Muscle of leg (tissue), 11 donors: ENCODE data around the gene S100PBP. TPM values are rescaled to one million over a fixed set of nuclear protein-coding genes. Genes with fewer than 3 reads are reported as not detected.
"Not testable (repeated sequence)": the region's sequence is repeated elsewhere in the genome, so short reads cannot be mapped to it uniquely, and the experiment has no call there.

Experiments
- DNase-seq: peaks from one replicate; pipeline ENCODE4 v3.0.0; 2013
- H3K27ac ChIP-seq: one replicate; pipeline ENCODE4 v1.5.1; 2013; ENCODE audit warnings: mild to moderate bottlenecking, low read length, control low read depth
- H3K27me3 ChIP-seq: one replicate; pipeline ENCODE4 v1.6.1; 2013; ENCODE audit warnings: low read length; ENCODE audit not compliant: control insufficient read depth, insufficient read depth
- H3K36me3 ChIP-seq: one replicate; pipeline ENCODE4 v1.6.1; 2013; ENCODE audit warnings: low read length; ENCODE audit not compliant: control insufficient read depth, insufficient read depth
- H3K4me1 ChIP-seq: one replicate; pipeline ENCODE4 v1.6.1; 2013; ENCODE audit warnings: low read length; ENCODE audit not compliant: control insufficient read depth, insufficient read depth
- H3K4me3 ChIP-seq: one replicate; pipeline ENCODE4 v1.5.1; 2013; ENCODE audit warnings: low read length, control low read depth
- H3K9me3 ChIP-seq: replicated peaks from 2 replicates; pipeline ENCODE4 v1.6.1; 2013; ENCODE audit warnings: low read depth, low read length; ENCODE audit not compliant: control insufficient read depth
- WGBS: methylation state at CpG from one replicate; pipeline ENCODE4 v1.1.5; 2013; ENCODE audit warnings: missing lambda C conversion rate; ENCODE audit not compliant: insufficient coverage; 5-methylcytosine and 5-hydroxymethylcytosine counted together
- polyA plus RNA-seq, 8 donors: library from polyadenylated mRNA; unstranded; fragments of 120-200 nt; gene quantifications; one replicate each; pipeline versions ENCODE4 v1.2.1 to v1.2.3, GENCODE V29; 2013; ENCODE audit warnings: inconsistent platforms in 1 of 8, low replicate concordance in 1 of 8; ENCODE audit not compliant: insufficient read length in 8 of 8, insufficient read depth in 1 of 8
- total RNA-seq: library from RNA; stranded (reverse); fragments of 120-200 nt; gene quantifications from one replicate; pipeline ENCODE4 v1.2.4, GENCODE V29; 2013

Gene S100PBP
- total and polyA plus RNA-seq, 9 donors: 16.9 to 26.6 (median 22.8) TPM

DNA sequence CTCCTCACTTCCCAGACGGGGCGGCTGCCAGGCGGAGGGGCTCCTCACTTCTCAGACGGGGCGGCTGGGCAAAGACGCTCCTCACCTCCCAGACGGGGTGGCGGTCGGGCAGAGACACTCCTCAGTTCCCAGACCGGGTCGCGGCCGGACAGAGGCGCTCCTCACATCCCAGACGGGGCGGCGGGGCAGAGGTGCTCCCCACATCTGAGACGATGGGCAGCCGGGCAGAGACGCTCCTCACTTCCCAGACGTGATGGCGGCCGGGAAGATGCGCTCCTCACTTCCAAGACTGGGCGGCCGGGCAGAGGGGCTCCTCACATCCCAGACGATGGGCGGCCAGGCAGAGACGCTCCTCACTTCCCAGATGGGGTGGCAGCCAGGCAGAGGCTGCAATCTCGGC, 13.0 kb upstream of the S100PBP start:
- not testable (repeated sequence) for H3K9me3 ChIP-seq, DNase-seq, H3K27me3 ChIP-seq, H3K4me3 ChIP-seq, H3K27ac ChIP-seq, H3K4me1 ChIP-seq
- peaks cover 52% of the 10 kb centered on the region for H3K36me3 ChIP-seq
- 95% methylated on average over 19 of the region's 30 CpGs for WGBS

DNA sequence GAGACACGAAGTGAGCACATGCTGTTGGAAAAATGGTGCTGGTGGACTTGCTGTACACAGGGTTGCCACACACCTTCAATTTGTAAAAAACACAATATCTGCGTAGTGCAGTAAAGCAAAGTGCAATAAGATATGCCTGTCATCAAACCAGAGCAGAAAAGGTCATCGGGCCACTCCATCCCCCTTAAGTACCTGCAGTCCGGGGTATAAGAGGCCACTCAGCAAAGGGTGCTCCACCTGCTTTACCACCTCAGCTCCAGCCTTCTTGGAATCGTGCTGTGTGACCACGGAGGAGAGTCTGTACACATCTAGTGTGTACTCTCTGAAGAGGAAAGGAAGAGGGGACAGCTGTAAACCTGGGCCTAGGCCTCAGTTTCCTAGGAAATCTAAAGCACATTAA, 11.2 kb upstream of the S100PBP start:
- Histone ChIP-seq H3K27me3 (no peaks in the 10 kb centered on the region), H3K9me3 (no peaks in the 10 kb centered on the region), H3K4me1 (no peaks in the 10 kb centered on the region), H3K36me3 (peaks cover 61% of the 10 kb centered on the region), H3K4me3 (no peak overlapping the region), H3K27ac (no peak overlapping the region)
- DNase-seq: no peak
- WGBS: 96% methylated on average over 3 of the region's 6 CpGs

DNA sequence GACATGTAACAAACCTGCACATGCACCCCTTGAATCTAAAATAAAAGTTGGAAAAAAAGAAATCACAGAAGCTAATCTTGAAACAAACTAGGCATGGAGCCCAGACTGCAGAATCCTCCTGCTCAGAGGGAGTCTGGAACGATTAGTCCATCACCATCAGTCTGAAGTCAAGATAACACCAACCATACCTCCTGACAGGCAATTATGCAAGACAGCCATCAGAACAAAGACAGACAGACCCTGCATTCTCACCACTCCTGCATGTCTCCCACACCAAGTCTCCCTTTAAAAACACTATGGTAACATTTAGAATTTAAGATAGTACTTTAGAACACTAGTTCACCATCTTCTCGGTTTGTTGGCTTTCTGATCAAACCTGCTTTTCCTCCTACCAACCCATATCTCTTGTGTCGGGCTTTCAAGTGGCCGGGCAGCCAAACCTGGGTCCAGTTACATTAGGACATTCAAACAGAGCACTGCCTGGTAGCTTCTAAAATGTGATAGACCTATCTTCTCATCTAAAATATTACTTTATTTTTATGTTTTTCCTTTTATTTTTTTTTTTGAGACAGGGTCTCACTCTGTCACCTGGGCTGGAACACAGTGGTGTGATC, 10.4 kb upstream of the S100PBP start:
- peaks cover 61% of the 10 kb centered on the region for H3K36me3 ChIP-seq
- H3K27ac ChIP-seq: no peak overlapping the region
- DNase-seq: no peak
- H3K27me3 ChIP-seq: no peaks in the 10 kb centered on the region
- 71% methylated on average over 4 of the region's 4 CpGs for WGBS
- H3K4me3 ChIP-seq: no peak overlapping the region
- H3K4me1 ChIP-seq: no peaks in the 10 kb centered on the region
- H3K9me3 ChIP-seq: no peaks in the 10 kb centered on the region

DNA sequence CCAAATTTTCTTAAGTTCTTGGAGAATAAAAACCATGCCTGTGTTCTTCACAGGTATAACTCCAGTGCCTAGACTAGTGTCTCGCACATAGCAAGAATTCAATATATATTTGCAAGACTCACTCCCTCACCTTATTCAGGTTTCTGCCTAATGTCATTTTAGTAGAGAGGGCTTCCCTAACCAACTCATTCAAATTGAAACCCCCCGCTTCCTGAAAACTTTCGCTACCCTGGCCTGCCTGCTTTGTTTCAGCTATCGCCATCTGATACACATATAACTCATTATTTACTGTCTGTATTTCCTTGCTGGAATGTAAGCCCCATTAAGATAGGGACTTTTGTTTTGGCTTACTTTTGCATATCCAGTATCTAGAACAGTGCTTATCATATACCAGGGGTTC, 8.9 kb upstream of the S100PBP start:
- Histone ChIP-seq H3K36me3 (peaks cover 49% of the 10 kb centered on the region), H3K4me3 (no peak overlapping the region), H3K9me3 (no peaks in the 10 kb centered on the region), H3K4me1 (no peaks in the 10 kb centered on the region), H3K27me3 (no peaks in the 10 kb centered on the region), H3K27ac (no peak overlapping the region)
- no peak for DNase-seq
- no CpG with 5 or more reads among the region's 4 CpGs for WGBS

DNA sequence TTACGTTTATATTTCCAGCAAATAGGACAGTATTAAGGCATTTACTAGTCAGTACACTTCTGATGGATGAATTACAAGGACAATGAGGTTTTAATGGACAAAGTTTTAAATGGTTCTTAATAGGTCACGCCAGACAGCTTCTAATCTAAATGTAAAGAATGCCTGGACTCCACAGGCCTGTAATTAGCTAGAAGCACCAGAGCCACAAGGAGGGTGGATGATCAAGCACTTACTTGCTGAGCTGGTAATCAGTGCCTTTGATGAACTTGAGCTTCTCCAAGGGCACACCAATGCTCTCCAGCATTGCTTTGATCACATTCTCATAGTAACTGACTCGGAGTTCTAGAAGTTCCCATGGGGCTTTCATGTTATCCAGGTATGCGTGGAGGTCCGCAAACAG, 7.1 kb upstream of the S100PBP start:
- Histone ChIP-seq H3K4me1 (no peaks in the 10 kb centered on the region), H3K36me3 (peaks cover 44% of the 10 kb centered on the region), H3K27me3 (no peaks in the 10 kb centered on the region), H3K27ac (no peak overlapping the region), H3K4me3 (no peak overlapping the region), H3K9me3 (no peaks in the 10 kb centered on the region)
- no peak for DNase-seq
- WGBS: 81% methylated on average over 4 of the region's 5 CpGs

DNA sequence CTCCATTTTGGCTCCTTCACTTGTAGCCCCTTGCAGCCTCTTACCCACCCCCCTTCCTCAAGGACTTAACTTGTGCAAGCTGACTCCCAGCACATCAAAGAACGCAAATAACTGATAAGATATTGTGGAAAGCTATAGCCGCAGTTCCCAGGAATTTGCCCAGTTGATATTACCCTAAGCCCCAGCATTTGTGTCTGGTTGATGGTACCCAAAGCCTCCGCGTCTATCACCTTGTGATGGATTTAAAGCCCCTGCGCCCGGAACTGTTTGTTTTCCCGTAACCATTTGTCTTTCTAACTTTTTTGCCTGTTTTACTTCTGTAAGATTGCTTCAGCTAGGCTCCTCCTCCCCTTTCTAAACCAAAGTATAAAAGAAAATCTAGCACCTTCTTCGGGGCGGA, 6.2 kb upstream of the S100PBP start:
- 83% methylated on average over 2 of the region's 9 CpGs for WGBS
- DNase-seq: no peak
- Histone ChIP-seq H3K36me3 (peaks cover 38% of the 10 kb centered on the region), H3K27ac (no peak overlapping the region), H3K4me1 (peaks cover 5% of the 10 kb centered on the region), H3K27me3 (no peaks in the 10 kb centered on the region), H3K9me3 (no peaks in the 10 kb centered on the region), H3K4me3 (no peak overlapping the region)

DNA sequence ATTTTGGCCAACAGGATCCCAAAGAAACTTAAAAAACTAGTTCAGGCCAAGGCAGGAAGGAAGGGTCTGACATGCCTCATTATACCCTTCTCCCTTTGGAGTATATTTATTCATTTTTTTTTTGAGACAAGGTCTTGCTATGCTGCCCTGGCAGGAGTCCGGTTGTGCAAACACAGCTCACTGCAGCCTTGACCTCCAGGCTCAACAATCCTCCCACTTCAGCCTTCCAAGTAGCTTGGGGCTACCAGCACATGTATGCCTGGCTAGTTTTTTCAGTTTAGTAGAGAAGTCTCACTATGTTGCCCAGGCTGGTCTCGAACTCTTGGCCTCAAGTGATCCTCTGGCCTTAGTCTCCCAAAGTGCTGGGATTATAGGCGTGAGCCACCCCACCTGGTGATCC, 5.5 kb upstream of the S100PBP start:
- H3K27me3 ChIP-seq: no peaks in the 10 kb centered on the region
- DNase-seq: no peak
- H3K36me3 ChIP-seq: peaks cover 33% of the 10 kb centered on the region
- H3K4me1 ChIP-seq: peaks cover 5% of the 10 kb centered on the region
- 86% methylated on average over 1 of the region's 3 CpGs for WGBS
- H3K4me3 ChIP-seq: no peak overlapping the region
- H3K9me3 ChIP-seq: no peaks in the 10 kb centered on the region
- no peak overlapping the region for H3K27ac ChIP-seq

DNA sequence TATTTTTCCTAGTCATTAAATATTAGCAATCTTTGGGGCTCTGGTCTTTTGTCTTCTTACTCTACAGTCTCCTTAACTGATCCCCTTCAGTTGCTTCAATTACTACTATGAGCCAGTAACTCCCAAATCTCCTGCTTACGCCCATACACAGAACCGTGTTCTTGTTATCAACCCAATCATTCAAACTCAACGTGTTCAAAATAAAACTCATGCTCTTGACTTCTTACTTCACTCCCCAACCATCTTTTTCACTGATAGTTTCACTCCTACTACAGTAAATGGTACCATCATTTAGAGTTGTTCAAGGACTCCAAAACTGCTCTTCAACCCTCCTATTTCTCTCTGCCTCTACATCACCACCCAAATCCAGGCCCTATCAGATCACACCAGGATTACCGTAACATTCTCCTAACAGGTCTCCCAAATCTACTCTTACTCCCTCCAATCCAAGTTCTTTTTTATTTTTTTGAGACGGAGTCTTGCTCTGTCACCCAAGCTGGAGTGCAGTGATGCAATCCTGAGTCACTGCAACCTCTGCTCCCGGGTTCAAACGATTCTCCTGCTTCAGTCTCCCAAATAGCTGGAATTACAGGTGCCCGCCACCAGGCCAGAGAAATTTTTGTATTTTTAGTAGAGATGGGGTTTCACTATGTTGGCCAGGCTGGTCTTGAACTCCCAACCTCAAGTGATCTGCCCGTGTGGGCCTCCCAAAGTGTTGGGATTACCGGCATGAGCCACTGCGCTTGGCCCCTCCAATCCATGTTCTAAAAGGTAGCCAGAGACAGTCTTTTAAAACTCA, 3.3 kb upstream of the S100PBP start:
- H3K4me3 ChIP-seq: no peak overlapping the region
- DNase-seq: no peak
- H3K4me1 ChIP-seq: peaks cover 15% of the 10 kb centered on the region
- WGBS: 94% methylated on average over 7 of the region's 11 CpGs
- H3K36me3 ChIP-seq: peaks cover 21% of the 10 kb centered on the region
- H3K27ac ChIP-seq: no peak overlapping the region
- no peaks in the 10 kb centered on the region for H3K9me3 ChIP-seq
- no peaks in the 10 kb centered on the region for H3K27me3 ChIP-seq

DNA sequence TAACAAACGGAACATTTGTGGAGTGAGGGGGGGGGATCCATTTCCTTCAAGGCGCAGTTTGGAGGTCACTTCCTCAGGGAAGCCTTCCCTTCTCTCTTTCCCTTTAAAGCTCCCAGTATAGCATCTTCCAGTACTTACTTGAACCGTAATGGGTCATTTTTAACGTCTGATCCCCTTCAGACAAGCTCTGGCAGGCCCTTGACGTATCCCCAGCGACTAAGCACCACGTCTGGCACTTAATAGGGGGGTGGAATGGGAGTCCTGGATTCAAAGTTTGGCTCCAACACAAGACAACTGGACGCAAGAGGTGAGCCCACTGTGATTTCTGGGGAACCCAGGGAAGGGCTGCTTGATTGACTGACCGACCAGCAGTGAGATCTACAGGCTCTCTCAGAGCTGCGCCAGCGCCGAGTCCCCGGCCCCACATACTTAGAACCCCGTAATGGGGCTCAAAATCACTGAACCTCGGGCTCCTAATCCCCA, 736 bp upstream of the S100PBP start:
- no peaks in the 10 kb centered on the region for H3K9me3 ChIP-seq
- 0% methylated on average over 10 of the region's 15 CpGs for WGBS
- H3K27me3 ChIP-seq: no peaks in the 10 kb centered on the region
- peak; percentile 57 for DNase-seq
- no peaks in the 10 kb centered on the region for H3K36me3 ChIP-seq
- peaks cover 17% of the 10 kb centered on the region for H3K4me1 ChIP-seq
- H3K4me3 ChIP-seq: peak overlapping the region; percentile 99
- H3K27ac ChIP-seq: peak overlapping the region; percentile 96

DNA sequence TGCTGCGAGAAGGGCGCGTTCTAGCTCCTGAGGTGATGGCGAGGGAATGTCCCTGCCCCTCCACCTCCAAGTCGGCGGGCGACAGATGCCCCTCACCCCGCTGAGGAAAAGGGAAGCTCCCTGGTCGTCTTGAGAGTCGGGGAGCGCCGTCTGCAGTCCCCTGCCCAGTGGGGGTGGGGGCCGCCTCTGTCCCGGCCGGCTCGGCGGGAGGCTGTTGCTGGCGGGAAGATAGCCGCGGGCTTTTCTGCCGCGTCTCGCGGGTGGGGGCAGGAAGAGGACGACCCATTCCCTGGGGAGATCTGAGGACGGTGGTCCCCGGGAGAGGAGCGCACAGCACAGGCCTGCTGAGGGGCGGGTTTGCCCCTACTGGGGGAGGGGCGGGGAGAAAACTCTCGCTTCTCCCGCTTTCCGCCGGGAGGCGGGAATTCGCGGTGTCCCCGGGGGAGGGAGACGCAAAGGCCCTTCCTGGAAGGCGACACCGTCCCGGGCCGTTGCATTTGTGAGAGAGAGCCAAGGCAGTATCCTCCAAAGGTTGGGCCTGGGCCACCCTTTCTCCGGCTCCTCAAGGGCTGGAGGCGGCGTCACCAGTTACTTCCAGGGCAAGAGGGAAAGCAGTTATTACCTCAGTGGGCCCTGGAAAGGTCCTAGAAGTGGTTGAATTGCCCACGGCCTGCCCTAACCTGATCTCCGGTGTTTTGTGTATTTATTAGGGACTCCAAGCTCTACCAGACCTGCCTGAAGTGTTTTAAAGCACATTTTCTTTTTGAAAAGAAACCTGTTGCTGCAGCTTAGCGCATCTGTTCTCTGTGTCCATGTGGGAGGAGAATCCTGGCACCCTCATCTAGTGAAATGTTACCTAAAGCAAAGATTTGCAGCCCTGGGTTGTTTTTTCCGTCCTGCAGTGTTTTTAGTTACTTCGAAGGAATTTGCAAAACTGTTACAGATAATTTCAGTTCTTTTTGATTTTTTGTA, 648 bp downstream of the S100PBP start:
- Histone ChIP-seq H3K4me3 (peak overlapping the region; percentile 99), H3K4me1 (peaks cover 17% of the 10 kb centered on the region), H3K27me3 (no peaks in the 10 kb centered on the region), H3K36me3 (no peaks in the 10 kb centered on the region), H3K27ac (peak overlapping the region; percentile 98), H3K9me3 (no peaks in the 10 kb centered on the region)
- WGBS: 1% methylated on average over 35 of the region's 51 CpGs
- DNase-seq: peak; percentile 87
